Upper lobe of left lung (tissue), 4 donors: ENCODE data around the gene NAPSA.

ENCODE experiments used
- CTCF ChIP-seq, 6 experiments: fragments of 450-650 bp in 4 of 6; fragments of 200-600 bp in 2 of 6; sonication (generic) in 2 of 6; IDR thresholded peaks; one replicate each; pipeline ENCODE4 v1.5.1; 2016 to 2019; ENCODE audit warnings: antibody characterized with exemption in 6 of 6
- POLR2A ChIP-seq, 4 donors: fragments of 450-650 bp; IDR thresholded peaks; one replicate each; pipeline ENCODE4 v1.5.1; 2016 to 2017; ENCODE audit warnings: antibody characterized with exemption in 4 of 4, mild to moderate bottlenecking in 2 of 4
- POLR2AphosphoS5 ChIP-seq, 2 donors: sonication (generic); formaldehyde crosslinking; IDR thresholded peaks; one replicate each; pipeline ENCODE4 v1.5.1; 2017; ENCODE audit warnings: antibody characterized with exemption in 2 of 2

- TF ChIP-seq POLR2AphosphoS5 (IDR thresholded peaks at IDR 0.05) (no peak), CTCF (IDR thresholded peaks at IDR 0.05) (no peak), POLR2A (IDR thresholded peaks at IDR 0.05) (no peak)
Observed at GRCh38 chr19:50317115-50317514, 48.3 kb downstream of the NAPSA start.
